ENCODE data around the gene CABLES2.

CABLES2 gene

GRCh38 chr20:62404112-62404665 is 2.9 kb downstream of the CABLES2 start:
- no peak for DNase-seq

- DNase-seq, result no peak
Measured at GRCh38 chr20:62403331-62403730, 3.8 kb downstream of the CABLES2 start.

GRCh38 chr20:62402456-62403150 is 4.5 kb downstream of the CABLES2 start:
- no peak for DNase-seq

GRCh38 chr20:62401331-62401779 is 5.7 kb downstream of the CABLES2 start:
- no peak for DNase-seq

GRCh38 chr20:62400541-62400940 is 6.5 kb downstream of the CABLES2 start:
- DNase-seq, result no peak

GRCh38 chr20:62400021-62400420 is 7.1 kb downstream of the CABLES2 start:
- no peak for DNase-seq

GRCh38 chr20:62398120-62398821 is 8.8 kb downstream of the CABLES2 start:
- DNase-seq, result no peak

- no peak for DNase-seq
Measured at GRCh38 chr20:62396367-62397239, 10.5 kb downstream of the CABLES2 start.

GRCh38 chr20:62395311-62396242 is 11.5 kb downstream of the CABLES2 start:
- DNase-seq, result no peak

GRCh38 chr20:62394248-62395245 is 12.5 kb downstream of the CABLES2 start:
- DNase-seq, result no peak

- no peak for DNase-seq
Measured at GRCh38 chr20:62393830-62394229, 13.3 kb downstream of the CABLES2 start.

GRCh38 chr20:62393335-62393665 is 13.8 kb downstream of the CABLES2 start:
- no peak for DNase-seq

GRCh38 chr20:62392621-62393334 is 14.3 kb downstream of the CABLES2 start:
- DNase-seq, result no peak

- DNase-seq, result no peak
Measured at GRCh38 chr20:62392077-62392418, 15.0 kb downstream of the CABLES2 start.

- DNase-seq, result no peak
Measured at GRCh38 chr20:62391165-62392076, 15.7 kb downstream of the CABLES2 start.

GRCh38 chr20:62390317-62391164 is 16.5 kb downstream of the CABLES2 start:
- DNase-seq, result no peak

- DNase-seq, result no peak
Measured at GRCh38 chr20:62389601-62390087, 17.4 kb downstream of the CABLES2 start.
